CD4-positive, alpha-beta T cell treated with Interleukin-21 for 1 hour (primary cell): ENCODE results near the gene RGR.

ENCODE experiments used
- DNase-seq: peaks from one replicate; pipeline ENCODE4 v3.0.0-alpha.2; 2020

Gene RGR

GRCh38 chr10:84224411-84225028 lies 20.3 kb upstream of the RGR start:
- DNase-seq, result no peak

GRCh38 chr10:84225427-84226173 lies 19.3 kb upstream of the RGR start, which contains the start of gene LRIT2:
TSS of gene LRIT2 (minus strand) at chr10:84225544. CDS start at chr10:84225520, 24 bp downstream.
- DNase-seq, result no peak

GRCh38 chr10:84226616-84227015 lies 18.2 kb upstream of the RGR start:
- no peak for DNase-seq

- no peak for DNase-seq
Measured at GRCh38 chr10:84227810-84228209, 17.0 kb upstream of the RGR start.

- no peak for DNase-seq
Measured at GRCh38 chr10:84230359-84230758, 14.5 kb upstream of the RGR start.

GRCh38 chr10:84232376-84232775 lies 12.5 kb upstream of the RGR start:
- DNase-seq, result no peak

- DNase-seq, result no peak
Measured at GRCh38 chr10:84233940-84234339, 10.9 kb upstream of the RGR start.

GRCh38 chr10:84234479-84234878 lies 10.4 kb upstream of the RGR start:
- DNase-seq, result no peak

GRCh38 chr10:84235096-84235495 lies 9.8 kb upstream of the RGR start:
- no peak for DNase-seq

GRCh38 chr10:84236807-84237198 lies 8.1 kb upstream of the RGR start:
- DNase-seq, result no peak

- no peak for DNase-seq
Measured at GRCh38 chr10:84237199-84238051, 7.4 kb upstream of the RGR start.

GRCh38 chr10:84238909-84239308 lies 5.9 kb upstream of the RGR start:
- DNase-seq, result no peak

GRCh38 chr10:84241185-84241790 lies 3.6 kb upstream of the RGR start, which contains the start of gene LRIT1:
TSS of gene LRIT1 (minus strand) at chr10:84241546. CDS start at chr10:84241439, 107 bp downstream.
- no peak for DNase-seq

GRCh38 chr10:84243759-84244158 lies 1.1 kb upstream of the RGR start:
- no peak for DNase-seq

- DNase-seq, result no peak
Measured at GRCh38 chr10:84247496-84247895, 2.6 kb downstream of the RGR start.

- no peak for DNase-seq
Measured at GRCh38 chr10:84248794-84249193, 3.9 kb downstream of the RGR start.

- DNase-seq, result no peak
Measured at GRCh38 chr10:84254552-84255478, 10.0 kb downstream of the RGR start.

GRCh38 chr10:84256510-84257342 lies 11.9 kb downstream of the RGR start:
- DNase-seq, result peak; percentile 29

- DNase-seq, result no peak
Measured at GRCh38 chr10:84257343-84258020, 12.6 kb downstream of the RGR start.

GRCh38 chr10:84258034-84258695 lies 13.3 kb downstream of the RGR start:
- DNase-seq, result no peak
